Raji (cell line): ENCODE measurements around the gene ZFYVE16.
A peak's percentile ranks its signal among the peaks of the same experiment; 100 is the strongest.

Experiments used
- POLR2A ChIP-seq: IDR thresholded peaks from 2 replicates; pipeline ENCODE4 v1.6.1; 2011; ENCODE audit warnings: low read depth, low read length, control low read depth; ENCODE audit not compliant: insufficient read depth

ZFYVE16 gene

GRCh38 chr5:80407735-80408483 lies at the start of gene ZFYVE16:
Gene ZFYVE16, plus strand, starts transcription at chr5:80408064. Its CDS starts 26,084 bp downstream, at chr5:80434148.
- TF ChIP-seq POLR2A: peak; percentile 83

GRCh38 chr5:80360914-80361444 lies 46.9 kb upstream of the ZFYVE16 start:
- no peak for TF ChIP-seq POLR2A

DNA sequence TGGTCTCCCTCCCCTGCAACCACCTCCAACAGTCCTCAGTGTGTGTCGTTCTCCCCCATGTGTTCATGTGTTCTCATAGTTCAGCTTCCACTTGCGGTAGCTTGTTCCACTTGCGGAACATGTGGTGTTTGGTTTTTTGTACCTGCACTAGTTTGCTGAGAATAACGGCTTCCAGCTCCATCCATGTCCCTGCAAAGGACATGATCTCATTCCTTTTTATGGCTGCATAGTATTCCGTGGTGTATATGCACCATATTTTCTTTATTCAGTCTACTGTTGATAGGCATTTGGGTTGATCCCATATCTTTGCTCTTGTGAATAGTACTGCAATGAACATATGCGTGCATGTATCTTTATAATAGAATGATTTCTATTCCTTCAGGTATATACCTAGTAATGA lies 43.0 kb upstream of the ZFYVE16 start:
- TF ChIP-seq POLR2A: no peak

- no peak for TF ChIP-seq POLR2A
Measured at GRCh38 chr5:80368661-80369480, 39.0 kb upstream of the ZFYVE16 start.

GRCh38 chr5:80369521-80369920 lies 38.3 kb upstream of the ZFYVE16 start:
- no peak for TF ChIP-seq POLR2A

DNA sequence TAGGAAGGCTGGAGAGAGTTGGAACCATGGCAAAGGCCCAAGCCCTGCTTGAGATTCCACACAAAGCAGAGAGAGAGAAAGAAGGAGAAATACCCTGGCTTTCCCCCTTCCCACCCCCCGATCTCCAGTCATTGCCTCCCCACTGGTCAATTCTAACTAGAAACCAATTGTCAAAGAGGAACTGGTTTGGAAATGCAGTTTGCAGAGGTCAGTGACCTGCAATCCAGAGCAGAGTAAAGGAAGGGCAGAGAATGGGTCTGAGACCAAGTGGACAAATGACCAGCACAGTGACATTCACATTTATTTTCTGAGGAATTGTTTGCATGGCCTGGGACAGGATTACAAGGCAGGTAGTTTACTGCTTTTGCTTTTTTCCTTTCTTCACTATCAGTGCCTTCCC lies 37.5 kb upstream of the ZFYVE16 start:
- no peak for TF ChIP-seq POLR2A

- no peak for TF ChIP-seq POLR2A
Measured at GRCh38 chr5:80372780-80373179, 35.1 kb upstream of the ZFYVE16 start.

- no peak for TF ChIP-seq POLR2A
Measured at GRCh38 chr5:80374188-80374587, 33.7 kb upstream of the ZFYVE16 start.

DNA sequence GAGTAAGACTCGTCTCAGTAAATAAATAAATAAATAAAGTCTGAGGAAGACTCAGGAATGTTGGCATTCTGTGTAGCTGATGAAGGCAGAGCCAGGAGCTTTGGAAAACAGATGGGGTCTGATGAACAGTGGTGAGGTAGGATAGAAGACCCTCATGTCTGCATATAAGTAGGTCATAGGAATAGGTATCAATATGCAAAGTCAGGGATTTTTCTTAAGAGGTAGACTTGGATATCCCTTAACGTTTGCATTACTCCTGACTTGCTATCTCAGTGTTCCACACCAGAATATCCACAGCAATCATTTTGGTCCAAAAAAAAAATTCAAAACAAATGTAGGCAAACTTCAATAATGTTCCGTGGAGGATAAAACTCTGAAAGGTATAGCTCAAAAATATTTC lies 31.3 kb upstream of the ZFYVE16 start:
- TF ChIP-seq POLR2A: no peak

- no peak for TF ChIP-seq POLR2A
Measured at GRCh38 chr5:80382488-80382887, 25.4 kb upstream of the ZFYVE16 start.

DNA sequence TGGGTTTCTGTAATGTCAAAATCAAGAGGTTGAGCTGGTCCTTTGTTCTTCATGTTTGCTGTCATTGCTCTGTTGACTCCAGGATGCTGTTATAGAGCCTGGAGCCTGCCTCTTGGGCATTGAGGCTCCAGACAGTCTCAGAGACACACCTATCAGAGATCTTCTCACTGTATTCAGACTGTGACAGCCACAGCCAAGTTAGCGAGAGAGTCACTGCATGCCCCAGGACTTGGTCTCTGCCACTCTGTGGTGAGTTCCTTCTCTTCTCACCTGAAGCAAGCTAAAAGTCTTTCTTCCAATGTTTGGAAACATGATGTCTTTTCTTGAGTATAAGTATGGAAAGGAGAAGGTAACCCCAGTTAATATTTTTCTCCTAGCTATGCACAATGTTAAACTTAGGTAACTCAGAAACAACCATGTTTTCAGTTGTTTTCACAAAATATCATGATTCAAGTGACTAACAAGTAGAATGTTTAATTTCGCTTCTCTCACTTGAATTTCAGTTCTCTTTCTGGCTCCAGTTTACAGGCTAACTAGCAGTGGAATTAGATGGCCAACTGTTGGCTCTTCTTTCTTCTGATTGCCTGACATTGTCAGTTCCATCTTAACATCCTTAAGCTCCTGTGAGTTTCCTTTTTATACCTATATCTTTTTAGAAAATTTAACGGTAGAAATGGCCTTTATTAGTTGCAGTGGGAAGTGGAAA lies 20.6 kb upstream of the ZFYVE16 start:
- TF ChIP-seq POLR2A: no peak

GRCh38 chr5:80389580-80389979 lies 18.3 kb upstream of the ZFYVE16 start:
- no peak for TF ChIP-seq POLR2A

- TF ChIP-seq POLR2A: no peak
Measured at GRCh38 chr5:80399526-80400239, 8.2 kb upstream of the ZFYVE16 start.

- no peak for TF ChIP-seq POLR2A
Measured at GRCh38 chr5:80403782-80404181, 4.1 kb upstream of the ZFYVE16 start.
